Vagina (tissue), 2 donors: Measurements from ENCODE around the gene GDF11. TPM values are rescaled to one million over a fixed set of nuclear protein-coding genes. Genes with fewer than 3 reads are reported as not detected.

Experiments
- DNase-seq, 2 donors: peaks; one replicate each; pipeline ENCODE4 v3.0.0-alpha.2; 2017; ENCODE audit errors: extremely low spot score in 2 of 2
- H3K27ac ChIP-seq: fragments of 200-600 bp; sonication (generic); one replicate; pipeline ENCODE4 v1.5.1; 2019
- H3K27me3 ChIP-seq: fragments of 200-600 bp; sonication (generic); one replicate; pipeline ENCODE4 v1.5.1; 2019
- H3K36me3 ChIP-seq, 2 donors: fragments of 200-600 bp; sonication (generic); one replicate each; pipeline ENCODE4 v1.5.1; 2017 to 2019
- H3K4me1 ChIP-seq: fragments of 200-600 bp; sonication (generic); one replicate; pipeline ENCODE4 v1.5.1; 2019
- H3K4me3 ChIP-seq, 2 donors: fragments of 200-600 bp; sonication (generic); 1 replicate in 1 of 2; 2 replicates in 1 of 2; pipeline ENCODE4 v1.5.1; 2016 to 2019
- H3K9me3 ChIP-seq: fragments of 200-600 bp; sonication (generic); one replicate; pipeline ENCODE4 v1.5.1; 2019
- POLR2A ChIP-seq, 2 donors: fragments of 450-650 bp; IDR thresholded peaks; one replicate each; pipeline ENCODE4 v1.6.1; 2017; ENCODE audit warnings: antibody characterized with exemption in 2 of 2, mild to moderate bottlenecking in 2 of 2, moderate library complexity in 2 of 2
- POLR2AphosphoS5 ChIP-seq, 2 donors: sonication (generic); formaldehyde crosslinking; IDR thresholded peaks; one replicate each; pipeline ENCODE4 v1.9.0; 2017; ENCODE audit warnings: antibody characterized with exemption in 2 of 2, mild to moderate bottlenecking in 2 of 2, low read depth in 1 of 2; ENCODE audit not compliant: insufficient read depth in 1 of 2
- intact Hi-C: fragments of 100-400 bp; cut with DNase I; formaldehyde crosslinking; loops from one replicate; pipeline ENCODE4 v1.15.1; 2023
- total RNA-seq: library from RNA; depleted of rRNA; stranded (reverse); fragments of >200 nt; gene quantifications from one replicate; pipeline ENCODE4 v1.2.3, GENCODE V29; 2016
- TF ChIP-seq, protein P1 (sequence below), 3 experiments: fragments of 450-650 bp in 2 of 3; fragments of 200-600 bp in 1 of 3; sonication (generic) in 1 of 3; IDR thresholded peaks; one replicate each; pipeline ENCODE4 v1.5.1; 2017 to 2019; ENCODE audit warnings: antibody characterized with exemption in 3 of 3, mild to moderate bottlenecking in 2 of 3, moderate library complexity in 2 of 3

GDF11 gene
- total RNA-seq, 1 donor from 2014 or later, result 7.6 TPM

GRCh38 chr12:55722948-55723347, 20.0 kb upstream of the GDF11 start:
- DNase-seq, result no peak

GRCh38 chr12:55723516-55724225, 19.3 kb upstream of the GDF11 start:
- Histone ChIP-seq H3K4me1 (peaks cover 62% of the 10 kb centered on the region), H3K27me3 (no peaks in the 10 kb centered on the region), H3K9me3 (no peaks in the 10 kb centered on the region), H3K4me3 (no peak overlapping the region), H3K36me3 (peaks cover 0 to 24% of the 10 kb centered on the region in 2 donors), H3K27ac (peak overlapping the region; percentile 20)
- intact Hi-C loops, result no loop called here
- DNase-seq, result no peak
- TF ChIP-seq POLR2AphosphoS5 (IDR thresholded peaks at IDR 0.05; ENCODE audit: insufficient read depth in 1 of 2, low read depth in 1 of 2), result no peak
- TF ChIP-seq, protein P1, sequence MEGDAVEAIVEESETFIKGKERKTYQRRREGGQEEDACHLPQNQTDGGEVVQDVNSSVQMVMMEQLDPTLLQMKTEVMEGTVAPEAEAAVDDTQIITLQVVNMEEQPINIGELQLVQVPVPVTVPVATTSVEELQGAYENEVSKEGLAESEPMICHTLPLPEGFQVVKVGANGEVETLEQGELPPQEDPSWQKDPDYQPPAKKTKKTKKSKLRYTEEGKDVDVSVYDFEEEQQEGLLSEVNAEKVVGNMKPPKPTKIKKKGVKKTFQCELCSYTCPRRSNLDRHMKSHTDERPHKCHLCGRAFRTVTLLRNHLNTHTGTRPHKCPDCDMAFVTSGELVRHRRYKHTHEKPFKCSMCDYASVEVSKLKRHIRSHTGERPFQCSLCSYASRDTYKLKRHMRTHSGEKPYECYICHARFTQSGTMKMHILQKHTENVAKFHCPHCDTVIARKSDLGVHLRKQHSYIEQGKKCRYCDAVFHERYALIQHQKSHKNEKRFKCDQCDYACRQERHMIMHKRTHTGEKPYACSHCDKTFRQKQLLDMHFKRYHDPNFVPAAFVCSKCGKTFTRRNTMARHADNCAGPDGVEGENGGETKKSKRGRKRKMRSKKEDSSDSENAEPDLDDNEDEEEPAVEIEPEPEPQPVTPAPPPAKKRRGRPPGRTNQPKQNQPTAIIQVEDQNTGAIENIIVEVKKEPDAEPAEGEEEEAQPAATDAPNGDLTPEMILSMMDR (IDR thresholded peaks at IDR 0.05), result no peak
- no peak for TF ChIP-seq POLR2A (IDR thresholded peaks at IDR 0.05)

More at GRCh38 chr12:55722948-55723347, 20.0 kb upstream of the GDF11 start:
- H3K4me3 ChIP-seq, result no peak overlapping the region
- TF ChIP-seq, protein P1 (IDR thresholded peaks at IDR 0.05), result no peak
- TF ChIP-seq POLR2AphosphoS5 (IDR thresholded peaks at IDR 0.05; ENCODE audit: insufficient read depth in 1 of 2, low read depth in 1 of 2) (no peak), POLR2A (IDR thresholded peaks at IDR 0.05) (no peak)
- H3K9me3 ChIP-seq, result no peaks in the 10 kb centered on the region
- intact Hi-C loops, result no loop called here
- H3K27ac ChIP-seq, result peak overlapping the region; percentile 20
- no peaks in the 10 kb centered on the region for H3K27me3 ChIP-seq
- peaks cover 67% of the 10 kb centered on the region for H3K4me1 ChIP-seq
- peaks cover 0 to 24% of the 10 kb centered on the region in 2 donors for H3K36me3 ChIP-seq

GRCh38 chr12:55724226-55724939, 18.5 kb upstream of the GDF11 start:
- H3K27ac ChIP-seq, result peak overlapping the region; percentile 20
- H3K4me1 ChIP-seq, result peaks cover 54% of the 10 kb centered on the region

GRCh38 chr12:55724940-55725309, 18.0 kb upstream of the GDF11 start:
- H3K4me1 ChIP-seq, result peaks cover 51% of the 10 kb centered on the region
- intact Hi-C loops, result loop anchor here (5.0 kb wide), 1 partner anchor 207 kb away; the partner anchor contains the start of gene DGKA
- H3K9me3 ChIP-seq, result no peaks in the 10 kb centered on the region
- no peaks in the 10 kb centered on the region for H3K27me3 ChIP-seq
- H3K36me3 ChIP-seq, result peaks cover 0 to 24% of the 10 kb centered on the region in 2 donors
- H3K27ac ChIP-seq, result no peak overlapping the region
- peak in 1 of 2 donors; percentile 74 for DNase-seq
- TF ChIP-seq POLR2A (IDR thresholded peaks at IDR 0.05), result no peak
- TF ChIP-seq, protein P1 (IDR thresholded peaks at IDR 0.05), result no peak
- H3K4me3 ChIP-seq, result no peak overlapping the region

More at GRCh38 chr12:55724226-55724939, 18.5 kb upstream of the GDF11 start:
- intact Hi-C loops, result no loop called here
- TF ChIP-seq POLR2AphosphoS5 (IDR thresholded peaks at IDR 0.05; ENCODE audit: insufficient read depth in 1 of 2, low read depth in 1 of 2) (no peak), POLR2A (IDR thresholded peaks at IDR 0.05) (no peak)
- TF ChIP-seq, protein P1 (IDR thresholded peaks at IDR 0.05), result peak in 1 of 3 experiments; percentile 30
- no peak for DNase-seq
- H3K36me3 ChIP-seq, result peaks cover 0 to 24% of the 10 kb centered on the region in 2 donors
- H3K9me3 ChIP-seq, result no peaks in the 10 kb centered on the region
- no peaks in the 10 kb centered on the region for H3K27me3 ChIP-seq
- H3K4me3 ChIP-seq, result no peak overlapping the region
